Measurements from ENCODE around the gene C5orf15. TPM values are rescaled to one million over a fixed set of nuclear protein-coding genes. Genes with fewer than 3 reads are reported as not detected.

Gene C5orf15
- total RNA-seq (2021; ENCODE audit: unreplicated experiment) (28.8 TPM), Bru-seq, nascent RNA (percentile 86 among the genes with signal in this experiment), BruChase-seq, experiment 1, labeled RNA remaining after a 6-hour chase (percentile 97 among the genes with signal in this experiment), BruChase-seq, experiment 2, labeled RNA remaining after a 2-hour chase (percentile 97 among the genes with signal in this experiment)
- polyA plus RNA-seq (2012), result 30.9 and 34.8 TPM in 2 replicates
- long read RNA-seq, transcript C5orf15-201 (3 exons, 2,358 nt), result major isoform, 96 of 111 reads
- long read RNA-seq, partial matches to known transcripts, result 2 of 111 reads
- long read RNA-seq, other reads (novel, unspliced or antisense), result 13 of 111 reads

GRCh38 chr5:133968204-133968980 is at the start of gene C5orf15:
C5orf15 (minus strand) TSS chr5:133968625; CDS start chr5:133968584, 41 bp downstream.
- RAD21 ChIA-PET (ENCODE audit: low non-redundant PET in 1 of 2, low total read pairs in 2 of 2, uncharacterized antibody in 2 of 2, unreplicated experiment in 2 of 2), result no interaction called here
- ATAC-seq (peak; percentile 97), DNase-seq (ENCODE audit: low read depth, low spot score) (peak; percentile 96)
- Histone ChIP-seq H3K36me3 (ENCODE audit: control insufficient read depth in 1 of 2, insufficient read depth in 2 of 2, low read length in 2 of 2) (peaks cover 10 to 11% of the 10 kb centered on the region in 2 experiments; a peak in 3 of 4 replicates), H3K4me3 (replicated peaks in 1 of 2; ENCODE audit: low read depth in 1 of 2, low read length in 2 of 2) (peak within 1 kb of the TSS; percentile 93 to 99), H3K4me1 (ENCODE audit: control insufficient read depth in 1 of 2, insufficient read depth in 2 of 2, low read length in 2 of 2) (peaks cover 7 to 19% of the 10 kb centered on the region in 2 experiments), H3K9me2 (ENCODE audit: insufficient read depth) (no peaks in the 10 kb centered on the region), H3K9me3 (ENCODE audit: control insufficient read depth in 1 of 2, insufficient read depth in 1 of 2, low read depth in 1 of 2, low read length in 2 of 2) (no peaks in the 10 kb centered on the region), H3K9ac (ENCODE audit: low read length) (peak within 1 kb of the TSS; percentile 84), H4K20me1 (ENCODE audit: insufficient read depth) (no peaks in the 10 kb centered on the region), H3K27ac (ENCODE audit: low read depth, low read length) (peak within 1 kb of the TSS; percentile 79), H3K4me2 (ENCODE audit: low read length) (peak within 1 kb of the TSS; percentile 89), H2AFZ (ENCODE audit: low read depth, low read length, poor library complexity, severe bottlenecking) (no peak within 1 kb of the TSS), H3K27me3 (ENCODE audit: insufficient read depth, low read length) (no peaks in the 10 kb centered on the region), H3K79me2 (ENCODE audit: insufficient read depth, low read length) (peaks cover 45% of the 10 kb centered on the region)
- CTCF ChIA-PET, result interaction anchor here (1.3 kb wide), 1 partner anchor 10 kb away, joined by 3 read pairs; no protein-coding TSS in a partner anchor
- intact Hi-C loops (cut with micrococcal nuclease), result no loop called here
- TSS peak; percentile 7 for BruUV-seq (replicated peaks)
- POLR2A ChIA-PET, result no interaction called here
- TF ChIP-seq CBX3 (IDR thresholded peaks at IDR 0.05; ENCODE audit: low read depth), result peak; percentile 76; the same call in 1 of the 2 replicates
- TF ChIP-seq EGR1 (IDR thresholded peaks at IDR 0.05; ENCODE audit: low read depth), result no peak
- TF ChIP-seq REST (IDR thresholded peaks at IDR 0.05; ENCODE audit: low read depth), result no peak
- TF ChIP-seq CTCF (IDR thresholded peaks at IDR 0.05 in 2 of 3, conservative IDR thresholded peaks at IDR 0.05 in 1 of 3; ENCODE audit: borderline replicate concordance in 1 of 3, insufficient read depth in 1 of 3, low read depth in 2 of 3, low read length in 2 of 3), result 0 out of 6 replicates have a peak, but pooled peaks of 1 of the 3 experiments have one; percentile 13
- peak; percentile 25 for TF ChIP-seq TCF7L2 (IDR thresholded peaks at IDR 0.05; ENCODE audit: borderline replicate concordance, extremely low read depth, insufficient read depth, insufficient read length)
- TF ChIP-seq EZH2phosphoT487 (IDR thresholded peaks at IDR 0.05; ENCODE audit: borderline replicate concordance), result no peak
- TF ChIP-seq FOSL1 (IDR thresholded peaks at IDR 0.05; ENCODE audit: low read depth), result 0 out of 2 replicates have a peak, but pooled peaks have one; percentile 9
- TF ChIP-seq ZBTB33 (IDR thresholded peaks at IDR 0.05; ENCODE audit: extremely low read depth, insufficient replicate concordance, low read length), result peak; percentile 14
- TF ChIP-seq JUND (IDR thresholded peaks at IDR 0.05), result no peak
- TF ChIP-seq SIN3A (IDR thresholded peaks at IDR 0.05; ENCODE audit: low read depth), result peak; percentile 92
- TF ChIP-seq YY1 (IDR thresholded peaks at IDR 0.05; ENCODE audit: extremely low read depth, insufficient replicate concordance, low read depth, low read length), result peak; percentile 93
- no peak for TF ChIP-seq CEBPB (IDR thresholded peaks at IDR 0.05; ENCODE audit: low read depth)
- peak; percentile 81; the same call in 1 of the 2 replicates for TF ChIP-seq SRF (IDR thresholded peaks at IDR 0.05; ENCODE audit: low read depth)
- TF ChIP-seq POLR2AphosphoS5 (IDR thresholded peaks at IDR 0.05; ENCODE audit: low read depth, low read length), result peak; percentile 76
- no peak for TF ChIP-seq EZH2 (IDR thresholded peaks at IDR 0.05)
- TF ChIP-seq, protein P1, sequence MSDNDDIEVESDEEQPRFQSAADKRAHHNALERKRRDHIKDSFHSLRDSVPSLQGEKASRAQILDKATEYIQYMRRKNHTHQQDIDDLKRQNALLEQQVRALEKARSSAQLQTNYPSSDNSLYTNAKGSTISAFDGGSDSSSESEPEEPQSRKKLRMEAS (IDR thresholded peaks at IDR 0.05), result peak; percentile 93

Data from HCT116 (cell line).